Ishikawa (cell line): ENCODE data around the gene INSYN2B.

Source experiments
- CEBPB ChIP-seq: IDR thresholded peaks from 2 replicates; pipeline ENCODE4 v1.6.1; 2012
- CREB1 ChIP-seq: IDR thresholded peaks from 2 replicates; pipeline ENCODE4 v1.6.1; 2012; ENCODE audit warnings: low read depth
- EGR1 ChIP-seq: IDR thresholded peaks from 2 replicates; pipeline ENCODE4 v1.6.1; 2012
- EP300 ChIP-seq: IDR thresholded peaks from 2 replicates; pipeline ENCODE4 v1.6.1; 2012; ENCODE audit warnings: borderline replicate concordance
- FOXM1 ChIP-seq: IDR thresholded peaks from 2 replicates; pipeline ENCODE4 v1.6.1; 2012; ENCODE audit warnings: low read depth, borderline replicate concordance
- NFIC ChIP-seq: IDR thresholded peaks from 2 replicates; pipeline ENCODE4 v1.6.1; 2012
- RAD21 ChIP-seq: IDR thresholded peaks from 2 replicates; pipeline ENCODE4 v1.6.1; 2012; ENCODE audit warnings: low read depth
- REST ChIP-seq: IDR thresholded peaks from 2 replicates; pipeline ENCODE4 v1.6.1; 2012; ENCODE audit warnings: low read depth, mild to moderate bottlenecking
- TAF1 ChIP-seq: IDR thresholded peaks from 2 replicates; pipeline ENCODE4 v1.6.1; 2012; ENCODE audit warnings: low read depth, mild to moderate bottlenecking
- TCF12 ChIP-seq: IDR thresholded peaks from 2 replicates; pipeline ENCODE4 v1.6.1; 2012; ENCODE audit warnings: low read depth
- TEAD4 ChIP-seq: IDR thresholded peaks from 2 replicates; pipeline ENCODE4 v1.6.1; 2012
- USF1 ChIP-seq: IDR thresholded peaks from 2 replicates; pipeline ENCODE4 v1.6.1; 2012
- YY1 ChIP-seq: IDR thresholded peaks from 2 replicates; pipeline ENCODE4 v1.6.1; 2012; ENCODE audit warnings: low read depth
- ZBTB7A ChIP-seq: IDR thresholded peaks from 2 replicates; pipeline ENCODE4 v1.6.1; 2012; ENCODE audit warnings: low read depth
- TF ChIP-seq, protein P1 (sequence below): IDR thresholded peaks from 2 replicates; pipeline ENCODE4 v1.6.1; 2012

INSYN2B gene

GRCh38 chr5:170006021-170006420 is 25.7 kb upstream of the INSYN2B start:
- TF ChIP-seq ZBTB7A (no peak), EGR1 (no peak), CEBPB (no peak), EP300 (no peak), USF1 (no peak), NFIC (no peak), TCF12 (no peak)
- TF ChIP-seq, protein P1, sequence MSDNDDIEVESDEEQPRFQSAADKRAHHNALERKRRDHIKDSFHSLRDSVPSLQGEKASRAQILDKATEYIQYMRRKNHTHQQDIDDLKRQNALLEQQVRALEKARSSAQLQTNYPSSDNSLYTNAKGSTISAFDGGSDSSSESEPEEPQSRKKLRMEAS, result no peak

GRCh38 chr5:170000155-170000554 is 19.9 kb upstream of the INSYN2B start:
- TF ChIP-seq ZBTB7A (no peak), FOXM1 (no peak), RAD21 (no peak), TEAD4 (no peak), USF1 (no peak), CREB1 (no peak), NFIC (no peak)

DNA sequence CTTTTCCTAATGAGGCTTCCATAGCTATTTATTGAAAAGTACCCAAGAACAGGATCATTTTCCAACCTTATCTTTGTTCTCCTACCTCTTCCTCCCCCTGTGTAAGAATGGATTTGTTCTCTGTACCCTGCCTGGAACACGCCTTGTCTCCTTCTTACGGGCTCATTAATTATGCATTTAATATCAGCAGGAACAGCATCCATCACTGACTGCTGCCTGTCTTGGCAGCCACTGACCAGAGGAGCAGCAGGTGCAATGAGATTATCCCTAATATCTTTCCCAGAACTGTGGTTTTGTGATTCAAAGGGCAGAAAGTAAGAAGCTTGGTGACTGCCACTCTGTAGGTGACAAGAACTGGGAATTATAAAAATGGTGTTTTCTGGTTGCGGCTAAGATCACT is 19.3 kb upstream of the INSYN2B start:
- no peak for TF ChIP-seq EP300

DNA sequence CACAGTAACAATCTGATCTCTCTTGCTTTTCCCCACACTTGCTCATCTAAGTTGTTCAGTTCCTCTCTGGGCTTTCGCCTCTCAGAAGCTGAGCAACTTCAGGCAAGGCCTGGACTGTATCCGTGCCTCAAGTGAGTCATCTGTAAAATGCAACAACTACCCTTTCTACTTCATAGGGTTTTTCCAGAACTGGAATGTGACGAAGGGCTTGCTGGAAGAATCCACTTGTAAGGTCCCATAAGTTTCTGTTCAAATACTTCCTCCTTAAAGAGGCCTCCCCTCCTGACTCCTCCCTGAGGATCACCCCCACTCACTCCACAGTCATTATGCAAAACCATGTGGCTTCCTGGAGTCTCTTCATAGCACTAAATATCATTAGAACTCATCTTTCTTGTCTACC is 17.5 kb upstream of the INSYN2B start:
- no peak for TF ChIP-seq TCF12
- TF ChIP-seq FOXM1, result no peak
- TF ChIP-seq EP300, result no peak
- no peak for TF ChIP-seq USF1
- no peak for TF ChIP-seq TEAD4
- no peak for TF ChIP-seq RAD21
- no peak for TF ChIP-seq CREB1
- TF ChIP-seq CEBPB, result no peak
- TF ChIP-seq REST, result no peak
- TF ChIP-seq, protein P1, result no peak
- TF ChIP-seq NFIC, result no peak

DNA sequence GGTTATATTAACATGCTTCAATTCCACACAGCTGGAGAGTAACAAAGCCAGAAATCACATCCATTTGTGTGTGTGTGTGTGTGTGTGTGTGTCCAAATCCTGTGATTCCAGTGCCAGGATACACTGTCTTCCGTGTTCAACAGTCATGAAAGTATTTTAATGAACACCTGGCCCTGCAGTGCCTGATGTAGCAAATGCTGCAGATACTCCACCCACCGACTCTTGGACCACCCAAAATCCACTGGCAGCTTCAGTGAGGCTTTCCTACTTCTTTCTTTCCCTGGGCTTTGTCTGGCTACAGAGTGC is 13.1 kb upstream of the INSYN2B start:
- TF ChIP-seq EP300 (no peak), TCF12 (no peak), NFIC (no peak), TAF1 (no peak), EGR1 (no peak), RAD21 (no peak), TEAD4 (no peak), REST (no peak), CEBPB (no peak), USF1 (no peak), FOXM1 (no peak), CREB1 (no peak), YY1 (no peak), ZBTB7A (no peak)
- TF ChIP-seq, protein P1, result no peak
